K562 (cell line): ENCODE measurements around the gene EFNA1. TPM values are rescaled to one million over a fixed set of nuclear protein-coding genes. Genes with fewer than 3 reads are reported as not detected.

Source experiments
- ATAC-seq: fragments of 200-7000 bp; cut with Tn5 transposase; 3 replicates; pipeline ENCODE4 v1.9.1; 2020; ENCODE audit warnings: moderate library complexity
- BruUV-seq: library from RNA; stranded (reverse); fragments of 400-500 nt; replicated peaks from 2 replicates; lab custom pipeline; 2021; lab: Mats Ljungman, UMichigan
- CTCF ChIA-PET: fragments of 300-600 bp; formaldehyde crosslinking; extraction: SDS; loops from one replicate; lab custom pipeline; 2021; ENCODE audit warnings: low intra/inter-chr PET ratio; lab: Yijun Ruan, JAX
- POLR2A ChIA-PET: fragments of 300-600, 350-650 bp; sonication (Branson Sonifier 250); formaldehyde crosslinking; extraction: SDS; loops from one replicate; lab custom pipeline; 2021; ENCODE audit warnings: antibody characterized with exemption, inconsistent platforms; lab: Yijun Ruan, JAX
- DNase-seq, 4 experiments: peaks; one replicate each; pipeline versions ENCODE4 v3.0.0 to v3.0.0-alpha.2; 2011 to 2018; ENCODE audit warnings: low spot score in 3 of 4, mixed read lengths in 3 of 4; ENCODE audit errors: extremely low read depth in 1 of 4
- FAIRE-seq: peaks from 2 replicates; lab custom pipeline; 2011; peaks lifted over from hg19 to GRCh38; lab: Jason Lieb, UNC
- H2AFZ ChIP-seq: 2 replicates; pipeline ENCODE4 v1.6.0; 2011; ENCODE audit warnings: low read depth, low read length, control low read depth, inconsistent platforms
- H3K27ac ChIP-seq: fragments of 200-600 bp; 3 replicates; pipeline ENCODE4 v1.8.0; 2011; ENCODE audit warnings: low read depth, mild to moderate bottlenecking, control low read depth, inconsistent platforms, low read length, moderate library complexity, mixed read lengths; ENCODE audit errors: extremely low read depth
- H3K27me3 ChIP-seq, 2 experiments: fragments of 300-600 bp in 1 of 2; 2 replicates in 1 of 2; 3 replicates in 1 of 2; pipeline versions ENCODE4 v1.6.0 to v1.8.0; 2011; ENCODE audit warnings: inconsistent platforms in 2 of 2, low read length in 2 of 2, mild to moderate bottlenecking in 1 of 2, mixed read lengths in 1 of 2, moderate library complexity in 1 of 2; ENCODE audit not compliant: control insufficient read depth in 2 of 2, insufficient read depth in 2 of 2
- H3K36me3 ChIP-seq: fragments of 300-600 bp; 3 replicates; pipeline ENCODE4 v1.8.0; 2011; ENCODE audit warnings: mild to moderate bottlenecking, low read length, inconsistent platforms; ENCODE audit not compliant: control insufficient read depth, insufficient read depth
- H3K4me1 ChIP-seq, 2 experiments: fragments of 200-600 bp in 1 of 2; replicated peaks in 1 of 2; 2 replicates in 1 of 2; 3 replicates in 1 of 2; pipeline versions ENCODE4 v1.5.1 to v1.8.0; 2011; ENCODE audit warnings: inconsistent platforms in 2 of 2, low read length in 2 of 2, mild to moderate bottlenecking in 1 of 2, mixed read lengths in 1 of 2, moderate library complexity in 1 of 2; ENCODE audit not compliant: control insufficient read depth in 2 of 2, insufficient read depth in 2 of 2
- H3K4me2 ChIP-seq: 2 replicates; pipeline ENCODE4 v1.6.1; 2011; ENCODE audit warnings: low read length, control low read depth, inconsistent platforms, mixed read lengths; ENCODE audit not compliant: insufficient read depth
- H3K4me3 ChIP-seq: fragments of 200-600 bp; sonication (generic), shearing (Covaris generic); 2 replicates; pipeline ENCODE4 v1.5.1; 2016; ENCODE audit warnings: control low read depth, inconsistent platforms
- H3K79me2 ChIP-seq: fragments of 200-600 bp; 3 replicates; pipeline ENCODE4 v1.8.0; 2011; ENCODE audit warnings: low read length, inconsistent platforms; ENCODE audit not compliant: control insufficient read depth, insufficient read depth
- H3K9ac ChIP-seq, 2 experiments: 2 replicates each; pipeline versions ENCODE4 v1.6.0 to v1.6.1; 2011; ENCODE audit warnings: low read depth in 2 of 2, low read length in 2 of 2, control low read depth in 1 of 2, inconsistent platforms in 1 of 2, mild to moderate bottlenecking in 1 of 2, mixed read lengths in 1 of 2; ENCODE audit not compliant: insufficient read depth in 1 of 2
- H3K9me1 ChIP-seq: one replicate; pipeline ENCODE4 v1.6.0; 2011; ENCODE audit warnings: inconsistent platforms, mild to moderate bottlenecking, low read length, moderate library complexity; ENCODE audit not compliant: control insufficient read depth, insufficient read depth
- H3K9me3 ChIP-seq: replicated peaks from 2 replicates; pipeline ENCODE4 v1.5.1; 2011; ENCODE audit warnings: low read depth, low read length, inconsistent platforms; ENCODE audit not compliant: control insufficient read depth, insufficient read depth
- H4K20me1 ChIP-seq: replicated peaks from 2 replicates; pipeline ENCODE4 v1.6.1; 2011; ENCODE audit warnings: low read length, inconsistent platforms, mixed read lengths; ENCODE audit not compliant: control insufficient read depth, insufficient read depth
- ATF3 ChIP-seq, 2 experiments: fragments of 450-650 bp in 1 of 2; sonication (generic) in 1 of 2; formaldehyde crosslinking in 1 of 2; IDR thresholded peaks in 1 of 2; conservative IDR thresholded peaks in 1 of 2; 2 replicates each; pipeline versions ENCODE4 v1.6.1 to v1.8.1; 2016 to 2023; ENCODE audit warnings: mild to moderate bottlenecking in 2 of 2, moderate library complexity in 2 of 2, inconsistent platforms in 1 of 2, missing genetic modification reagents in 1 of 2
- BRD4 ChIP-seq: fragments of 200-600 bp; sonication (generic); IDR thresholded peaks from 2 replicates; pipeline ENCODE4 v1.6.1; 2017; ENCODE audit warnings: inconsistent platforms
- CBX5 ChIP-seq: IDR thresholded peaks from 2 replicates; pipeline ENCODE4 v1.6.1; 2014; ENCODE audit warnings: low read depth, borderline replicate concordance
- CHD2 ChIP-seq: IDR thresholded peaks from 2 replicates; pipeline ENCODE4 v1.6.1; 2011; ENCODE audit warnings: low read depth, low read length
- CREB1 ChIP-seq, 2 experiments: sonication (generic) in 1 of 2; formaldehyde crosslinking in 1 of 2; IDR thresholded peaks; 2 replicates each; pipeline versions ENCODE4 v1.6.1 to v1.8.0; 2012 to 2022; ENCODE audit warnings: inconsistent platforms in 1 of 2, mild to moderate bottlenecking in 1 of 2, missing genetic modification reagents in 1 of 2, moderate library complexity in 1 of 2
- DPF2 ChIP-seq: fragments of 450-650 bp; IDR thresholded peaks from 2 replicates; pipeline ENCODE4 v1.6.1; 2016
- HDAC8 ChIP-seq: fragments of 450-650 bp; IDR thresholded peaks from 2 replicates; pipeline ENCODE4 v1.6.1; 2016; ENCODE audit warnings: mild to moderate bottlenecking, missing genetic modification characterization, moderate library complexity, missing compliant biosample characterization
- HNRNPLL ChIP-seq: fragments of 200-400 bp; formaldehyde crosslinking; IDR thresholded peaks from 2 replicates; pipeline ENCODE4 v1.6.1; 2017; ENCODE audit warnings: low read length, low read depth, mild to moderate bottlenecking; ENCODE audit not compliant: poor library complexity, severe bottlenecking
- MAZ ChIP-seq, 2 experiments: fragments of 450-650 bp in 1 of 2; sonication (generic) in 1 of 2; formaldehyde crosslinking; IDR thresholded peaks in 1 of 2; conservative IDR thresholded peaks in 1 of 2; 2 replicates each; pipeline versions ENCODE4 v1.4.0 to v1.5.0; 2020; ENCODE audit warnings: mild to moderate bottlenecking in 1 of 2, missing genetic modification reagents in 1 of 2
- RBFOX2 ChIP-seq: fragments of 200-400 bp; formaldehyde crosslinking; IDR thresholded peaks from 2 replicates; pipeline ENCODE4 v1.6.1; 2017; ENCODE audit warnings: low read depth, mild to moderate bottlenecking, low read length, moderate library complexity
- TCF7 ChIP-seq: sonication (generic); IDR thresholded peaks from 2 replicates; pipeline ENCODE4 v1.6.1; 2016; ENCODE audit warnings: antibody characterized with exemption, borderline replicate concordance
- ZMIZ1 ChIP-seq, 2 experiments: fragments of 150-350 bp in 1 of 2; IDR thresholded peaks; 2 replicates each; pipeline ENCODE4 v1.6.1; 2012 to 2016; ENCODE audit warnings: low read depth in 2 of 2, low read length in 2 of 2, mild to moderate bottlenecking in 1 of 2, moderate library complexity in 1 of 2
- ZNF740 ChIP-seq, 3 experiments: fragments of 200-800 bp in 1 of 3; sonication (Bioruptor generic) in 1 of 3; sonication (generic) in 1 of 3; formaldehyde crosslinking in 1 of 3; IDR thresholded peaks; 2 replicates each; pipeline versions ENCODE4 v1.6.1 to v1.8.0; 2016 to 2022; ENCODE audit warnings: mild to moderate bottlenecking in 2 of 3, missing compliant biosample characterization in 2 of 3, missing genetic modification characterization in 2 of 3, missing genetic modification reagents in 1 of 3
- WGBS: fragments of 100-300 bp; shearing (Covaris generic); methylation state at CpG from one replicate; pipeline ENCODE4 v1.1.6; 2016; ENCODE audit warnings: low coverage, mixed read lengths; ENCODE audit not compliant: insufficient coverage; ENCODE audit errors: missing lambda C conversion rate; 5-methylcytosine and 5-hydroxymethylcytosine counted together
- in situ Hi-C: fragments of 300-500 bp; cut with MboI; formaldehyde crosslinking; loops from 4 replicates; pipeline ENCODE4 v1.15.0; 2018; ENCODE audit warnings: inconsistent platforms, mixed read lengths
- intact Hi-C: fragments of 100-400 bp; cut with micrococcal nuclease; formaldehyde crosslinking; loops from 2 replicates; pipeline ENCODE4 v1.14.2; 2022
- polyA plus RNA-seq, 8 experiments: library from polyadenylated mRNA; depleted of rRNA in 4 of 8; stranded (reverse) in 5 of 8; unstranded in 3 of 8; fragments of >200 nt; fragmentation: Nextera tagmentation in 2 of 8; fragmentation: Illumina TruSeq in 1 of 8; extraction: Ambion mirVana in 2 of 8; extraction: Trizol in 1 of 8; gene quantifications; 2 replicates each; pipeline versions ENCODE4 v1.2.1 to v1.2.3, GENCODE V29; 2011 to 2014; ENCODE audit warnings: inconsistent platforms in 1 of 8, missing spikeins in 1 of 8
- total RNA-seq, 7 experiments: library from RNA; depleted of rRNA in 6 of 7; stranded (reverse); fragments of >200 nt in 6 of 7; fragmentation: Illumina TruSeq in 2 of 7; extraction: Trizol in 2 of 7; gene quantifications; 2 replicates each; pipeline versions ENCODE4 v1.2.1 to v1.2.3, GENCODE V29; 2011 to 2021; ENCODE audit warnings: low replicate concordance in 1 of 7

The EFNA1 gene
- total and polyA plus RNA-seq, 9 of the 15 experiments (the other 6 are each of a cell fraction or from before 2014, with no cell fraction given), result 2.1 to 9.3 (median 3.0) TPM

GRCh38 chr1:155084722-155085503, 42.8 kb upstream of the EFNA1 start:
- Histone ChIP-seq H2AFZ (peak overlapping the region; percentile 95), H3K4me2 (peak overlapping the region; percentile 93), H3K9ac (peak overlapping the region; percentile 77 to 92), H4K20me1 (peaks cover 26% of the 10 kb centered on the region), H3K9me1 (no peaks in the 10 kb centered on the region), H3K79me2 (peaks cover 7% of the 10 kb centered on the region; the same call in 2 of the 3 replicates), H3K9me3 (no peaks in the 10 kb centered on the region), H3K27ac (peak overlapping the region; percentile 72), H3K4me1 (peaks cover 28 to 61% of the 10 kb centered on the region in 2 experiments), H3K27me3 (peaks cover 3 to 8% of the 10 kb centered on the region in 2 experiments; a peak in 2 of 5 replicates), H3K36me3 (peaks cover 7% of the 10 kb centered on the region; the same call in 1 of the 3 replicates), H3K4me3 (peak overlapping the region; percentile 59)
- ATAC-seq (peak; percentile 88), DNase-seq (peak; percentile 88 to 95 (median 92)), FAIRE-seq (peak; percentile 97)
- CTCF ChIA-PET, result interaction anchor here (0.6 to 9.0 kb wide), 8 partner anchors 19 to 1154 kb away, joined by 3 to 153 read pairs (median 4); partner anchors contain the start of gene EFNA4
- in situ Hi-C loops, result no loop called here
- POLR2A ChIA-PET, result interaction anchor here (0.6 to 1.2 kb wide), 7 partner anchors 19 to 1188 kb away, joined by 3 to 6 read pairs (median 3); partner anchors contain the start of gene EFNA4
- intact Hi-C loops, result loop anchor here (1.0 to 5.0 kb wide), 5 partner anchors 14 to 528 kb away; partner anchors contain the start of genes PYGO2 and UBE2Q1
- WGBS, result under 1% methylated on average over 48 of the region's 67 CpGs
- no TSS peak for BruUV-seq
- no peak for TF ChIP-seq ATF3 (IDR thresholded peaks at IDR 0.05)
- 0 out of 2 replicates have a peak, but pooled peaks have one; percentile 28 for TF ChIP-seq ATF3 (CRISPR knock-in tag; conservative IDR thresholded peaks at IDR 0.05)
- TF ChIP-seq ZNF740 (CRISPR knock-in tag; IDR thresholded peaks at IDR 0.05), result peak; percentile 51; the same call in 1 of the 2 replicates
- no peak for TF ChIP-seq ZNF740 (tag; IDR thresholded peaks at IDR 0.05)
- TF ChIP-seq MAZ (CRISPR knock-in tag; conservative IDR thresholded peaks at IDR 0.05 in 1 of 2, IDR thresholded peaks at IDR 0.05 in 1 of 2), result peak; percentile 86 to 95
- TF ChIP-seq CHD2, result no peak
- TF ChIP-seq BRD4, result no peak
- no peak for TF ChIP-seq CBX5
- no peak for TF ChIP-seq TCF7
- 0 out of 4 replicates have a peak, but pooled peaks of 1 of the 2 experiments have one; percentile 31 for TF ChIP-seq ZMIZ1 (IDR thresholded peaks at IDR 0.05; ENCODE audit: low read depth in 2 of 2, low read length in 2 of 2)
- TF ChIP-seq RBFOX2, result peak; percentile 70
- peak; percentile 28; the same call in 1 of the 2 replicates for TF ChIP-seq DPF2
- no peak for TF ChIP-seq CREB1 (IDR thresholded peaks at IDR 0.05)
- TF ChIP-seq CREB1 (CRISPR knock-in tag; IDR thresholded peaks at IDR 0.05), result peak; percentile 66; the same call in 1 of the 2 replicates
- no peak for TF ChIP-seq HDAC8
- peak; percentile 65 for TF ChIP-seq HNRNPLL
